NB4 (cell line): ENCODE results near the gene SLC17A2.

ENCODE experiments used
- CTCF ChIP-seq: IDR thresholded peaks from one replicate; pipeline ENCODE4 v1.5.1; 2012; ENCODE audit warnings: low read depth, low read length
- MYC ChIP-seq: IDR thresholded peaks from 2 replicates; pipeline ENCODE4 v1.6.1; 2011; ENCODE audit warnings: low read depth, low read length
- POLR2A ChIP-seq: IDR thresholded peaks from 2 replicates; pipeline ENCODE4 v1.6.1; 2011; ENCODE audit warnings: mild to moderate bottlenecking; ENCODE audit not compliant: insufficient read length; ENCODE audit errors: extremely low read depth
- TF ChIP-seq, protein P1 (sequence below): IDR thresholded peaks from 2 replicates; pipeline ENCODE4 v1.6.1; 2011; ENCODE audit warnings: low read depth, low read length

- no peak for TF ChIP-seq POLR2A
- no peak for TF ChIP-seq CTCF
- TF ChIP-seq, protein P1, sequence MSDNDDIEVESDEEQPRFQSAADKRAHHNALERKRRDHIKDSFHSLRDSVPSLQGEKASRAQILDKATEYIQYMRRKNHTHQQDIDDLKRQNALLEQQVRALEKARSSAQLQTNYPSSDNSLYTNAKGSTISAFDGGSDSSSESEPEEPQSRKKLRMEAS: no peak
- no peak for TF ChIP-seq MYC
Observed at GRCh38 chr6:25951296-25952032, 21.0 kb upstream of the SLC17A2 start.
